Measurements from ENCODE around the gene HRNR. TPM values are rescaled to one million over a fixed set of nuclear protein-coding genes. Genes with fewer than 3 reads are reported as not detected.

Gene HRNR
- polyA plus RNA-seq, 3 donors, result 0.19 to 1.0 (median 0.81) TPM

Other genes with a start within 250 kb of the HRNR start
- 100 to 1,000 TPM; 227 to 239 (median 228) TPM for gene S100A10, start 230.3 kb downstream of the HRNR start, polyA plus RNA-seq (ENCODE audit: insufficient read length in 3 of 3)
- 100 to 1,000 TPM; 231 to 297 (median 273) TPM for gene S100A11, start 187.2 kb downstream of the HRNR start, polyA plus RNA-seq (ENCODE audit: insufficient read length in 3 of 3)
- gene TCHHL1, start 135.1 kb downstream of the HRNR start, polyA plus RNA-seq (ENCODE audit: insufficient read length in 3 of 3), result not detected
- under 1 TPM; 0.03 to 0.06 (median 0.03) TPM for gene TCHH, start 108.7 kb downstream of the HRNR start, polyA plus RNA-seq (ENCODE audit: insufficient read length in 3 of 3)
- not detected for gene RPTN, start 65.0 kb downstream of the HRNR start, polyA plus RNA-seq (ENCODE audit: insufficient read length in 3 of 3)
- gene FLG, start 101.0 kb upstream of the HRNR start, polyA plus RNA-seq (ENCODE audit: insufficient read length in 3 of 3), result 1 to 10 TPM; 2.2 to 4.0 (median 2.2) TPM
- gene FLG2, start 135.8 kb upstream of the HRNR start, polyA plus RNA-seq (ENCODE audit: insufficient read length in 3 of 3), result under 1 TPM; 0.03 to 0.14 (median 0.07) TPM
- not detected for gene CRNN, start 190.1 kb upstream of the HRNR start, polyA plus RNA-seq (ENCODE audit: insufficient read length in 3 of 3)

Data from right renal cortex interstitium (tissue), 3 donors.